GM19438 (cell line): ENCODE data around the gene MYO1G.
"Not testable (repeated sequence)": the region's sequence is repeated elsewhere in the genome, so short reads cannot be mapped to it uniquely, and the experiment has no call there.

Experiments
- ATAC-seq: cut with Tn5 transposase; IDR thresholded peaks from one replicate; pipeline ENCODE4 v1.9.1; 2021; ENCODE audit warnings: low read depth; ENCODE audit not compliant: unreplicated experiment

Gene MYO1G

DNA sequence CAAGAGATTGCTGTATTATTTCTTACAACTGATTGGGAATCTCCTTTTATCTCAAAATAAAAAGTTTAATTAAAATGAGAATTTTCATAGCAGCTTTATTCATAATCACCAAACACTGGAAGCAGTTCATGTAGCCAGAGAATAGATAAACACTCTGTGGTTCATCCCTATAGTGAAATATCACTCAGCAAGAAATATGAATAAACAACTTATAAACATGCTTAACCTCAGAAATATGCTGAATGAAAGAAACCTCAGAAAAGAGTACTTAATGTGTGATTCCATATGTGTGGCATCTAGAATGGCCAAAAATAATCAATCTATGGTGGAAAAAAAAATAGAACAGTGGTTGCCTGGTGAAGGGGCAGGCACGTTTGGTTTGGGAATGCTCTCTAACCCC lies 33.3 kb downstream of the MYO1G start:
- ATAC-seq: no peak

DNA sequence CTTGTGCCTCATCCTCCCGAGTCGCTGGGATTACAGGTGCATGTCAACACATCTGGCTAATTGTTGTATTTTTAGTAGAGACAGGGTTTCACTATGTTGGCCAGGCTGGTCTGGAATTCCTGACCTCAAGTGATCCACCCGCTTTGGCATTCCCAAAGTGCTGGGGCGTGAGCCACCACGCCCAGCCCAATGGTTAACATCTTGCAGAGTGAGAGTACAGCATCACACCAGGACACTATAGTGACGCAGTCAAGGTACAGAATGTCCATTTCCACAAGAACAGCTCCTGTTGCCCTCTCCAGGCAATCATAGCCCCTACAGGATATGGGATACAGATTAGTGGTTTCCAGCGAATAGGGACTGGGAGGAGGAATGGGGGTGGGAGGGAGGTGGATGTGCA lies 34.0 kb downstream of the MYO1G start:
- no peak for ATAC-seq

DNA sequence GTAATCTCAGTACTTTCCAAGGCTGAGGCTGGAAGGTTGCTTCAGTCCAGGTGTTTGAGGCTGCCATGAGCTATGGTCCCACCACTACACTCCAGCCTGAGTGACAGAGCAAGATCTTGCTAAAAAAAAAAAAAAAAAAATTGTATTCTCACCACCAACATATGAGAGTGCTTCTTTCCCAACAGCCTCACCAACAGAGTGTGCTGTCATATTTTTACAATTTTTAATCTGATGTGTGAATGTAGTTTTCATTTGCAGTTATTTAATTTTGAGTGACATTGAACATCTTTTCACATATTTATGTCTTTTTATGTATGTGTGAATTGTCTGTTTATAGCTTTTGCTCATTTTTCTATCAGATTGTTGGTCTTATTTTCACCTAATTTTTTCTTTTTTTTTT lies 35.2 kb downstream of the MYO1G start:
- ATAC-seq: no peak

- no peak for ATAC-seq
Measured at GRCh38 chr7:44937426-44937825, 41.4 kb downstream of the MYO1G start.

- ATAC-seq: no peak
Measured at GRCh38 chr7:44936322-44936721, 42.5 kb downstream of the MYO1G start.

DNA sequence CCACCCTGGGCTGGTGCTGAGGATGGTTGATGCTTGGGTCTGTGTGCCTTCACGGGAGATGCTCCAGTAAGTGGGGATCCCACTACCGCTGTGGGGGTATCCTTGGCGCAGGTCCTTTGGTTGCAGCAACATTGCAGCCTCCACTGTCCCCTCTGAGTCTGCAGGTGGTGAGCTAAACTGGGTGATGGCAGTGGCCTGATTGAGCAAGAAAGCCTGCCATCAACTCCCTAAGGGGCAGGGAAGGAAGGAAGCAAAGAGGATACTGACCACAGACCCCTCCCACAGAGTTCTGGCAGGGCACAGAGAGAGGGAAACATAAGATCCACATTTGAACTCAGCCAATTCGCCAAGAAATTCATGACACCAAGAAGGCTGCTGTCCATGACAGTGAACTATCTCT lies 43.2 kb downstream of the MYO1G start:
- ATAC-seq: no peak

DNA sequence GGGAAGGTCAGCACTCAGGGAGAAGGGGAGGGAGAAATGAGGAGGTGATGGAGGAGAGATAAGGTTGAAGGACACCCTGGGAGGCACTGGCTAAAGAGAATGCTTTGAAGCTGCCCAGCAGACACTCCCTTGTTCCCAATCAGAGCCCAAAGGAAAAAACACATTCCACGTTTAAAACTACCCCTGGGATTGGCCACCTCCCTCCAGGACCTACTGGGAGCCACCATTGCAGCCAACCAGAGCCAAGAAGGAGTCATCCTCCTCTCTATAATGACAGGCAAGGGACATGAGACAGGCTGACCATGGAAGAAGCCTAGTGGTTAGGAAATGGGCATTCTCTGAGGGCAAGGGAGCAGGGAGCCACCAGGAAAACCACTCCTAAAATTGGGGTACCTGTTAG lies 43.8 kb downstream of the MYO1G start:
- no peak for ATAC-seq

- ATAC-seq: not testable (repeated sequence)
Measured at GRCh38 chr7:44934510-44934909, 44.3 kb downstream of the MYO1G start.

DNA sequence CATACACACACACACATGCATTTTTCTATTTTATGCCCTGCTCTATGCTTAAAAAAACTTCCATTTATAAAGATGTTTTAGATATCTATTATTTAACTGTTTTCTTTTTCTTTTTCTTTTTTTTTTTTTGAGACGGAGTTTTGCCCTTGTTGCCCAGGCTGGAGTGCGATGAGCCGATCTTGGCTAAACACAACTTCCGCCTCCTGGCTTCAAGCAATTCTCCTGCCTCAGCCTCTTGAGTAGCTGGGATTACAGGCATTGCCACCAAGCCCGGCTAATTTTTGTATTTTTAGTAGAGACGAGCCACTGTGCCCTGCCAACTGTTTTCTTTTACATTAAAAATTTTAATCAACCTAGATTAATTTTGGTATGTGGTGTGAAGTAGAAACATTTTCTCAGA lies 47.9 kb downstream of the MYO1G start:
- ATAC-seq: no peak

- ATAC-seq: no peak
Measured at GRCh38 chr7:44922351-44922694, 56.5 kb downstream of the MYO1G start.

DNA sequence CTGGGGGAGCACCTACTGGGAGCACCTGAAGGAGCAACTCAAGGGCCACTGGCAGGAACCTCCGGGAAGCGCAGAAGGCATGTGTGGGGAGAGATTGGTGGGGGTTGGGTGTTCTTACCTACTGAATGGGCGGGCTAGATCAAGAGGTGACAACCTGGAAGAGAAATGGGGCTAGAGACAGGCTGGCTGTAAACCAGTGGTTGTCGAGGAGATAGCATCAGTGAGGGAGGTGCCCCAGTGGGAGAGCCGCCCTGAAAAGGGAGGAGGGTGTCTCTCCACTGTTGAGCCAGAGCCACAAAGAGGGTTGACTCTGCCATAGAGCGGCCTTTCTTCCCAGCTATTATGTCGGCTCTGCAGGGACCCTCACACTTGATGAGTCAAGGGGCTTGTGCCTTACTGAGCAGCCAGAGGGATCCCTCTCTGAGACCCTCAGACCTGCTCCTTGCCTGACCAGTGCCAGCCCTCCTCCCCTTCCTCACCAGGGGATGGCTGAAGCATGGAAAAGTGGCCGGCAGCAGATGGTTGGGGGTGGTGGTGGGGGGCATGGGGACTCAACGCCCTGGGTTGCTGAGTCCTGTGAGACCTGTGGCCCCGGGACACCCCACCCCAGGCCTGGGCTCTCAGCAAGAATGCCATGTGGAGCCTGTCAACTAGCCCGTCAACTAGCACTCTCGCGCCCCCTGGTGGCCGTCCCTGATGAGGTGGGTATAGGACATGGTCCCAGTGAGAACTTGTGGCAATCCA lies 57.0 kb downstream of the MYO1G start:
- peak; percentile 75 for ATAC-seq

GRCh38 chr7:44920119-44920518 lies 58.7 kb downstream of the MYO1G start:
- no peak for ATAC-seq

GRCh38 chr7:44918029-44918428 lies 60.8 kb downstream of the MYO1G start:
- no peak for ATAC-seq

- ATAC-seq: no peak
Measured at GRCh38 chr7:44917465-44917864, 61.4 kb downstream of the MYO1G start.

DNA sequence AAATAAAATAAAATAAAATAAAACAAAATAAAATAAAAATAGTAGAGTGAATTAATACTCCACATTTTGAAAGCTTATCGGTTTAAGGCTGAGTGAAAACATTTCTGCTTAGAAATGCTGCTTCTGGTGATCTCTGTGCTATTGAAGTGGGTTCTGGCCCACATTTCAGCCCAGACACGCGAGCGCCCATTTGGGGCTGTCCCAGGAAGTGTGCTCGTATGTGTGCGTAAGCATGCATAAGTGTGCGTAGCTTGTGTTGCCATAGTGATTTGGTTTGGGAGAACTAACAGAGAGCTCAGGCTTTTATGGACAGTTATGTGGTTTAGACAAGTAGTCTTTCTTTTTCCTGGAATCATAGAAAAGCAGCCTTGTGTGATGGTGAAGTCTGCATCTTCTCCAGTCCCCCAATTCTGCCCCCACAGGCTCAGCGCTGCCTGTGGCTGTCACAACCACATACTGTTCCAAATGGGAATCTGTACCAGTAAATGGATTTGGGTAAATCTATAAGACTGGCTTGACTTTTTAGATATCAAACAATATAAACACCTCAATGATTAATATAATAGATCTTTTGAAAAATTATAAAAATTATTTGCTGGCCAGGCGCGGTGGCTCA lies 63.7 kb downstream of the MYO1G start:
- no peak for ATAC-seq

DNA sequence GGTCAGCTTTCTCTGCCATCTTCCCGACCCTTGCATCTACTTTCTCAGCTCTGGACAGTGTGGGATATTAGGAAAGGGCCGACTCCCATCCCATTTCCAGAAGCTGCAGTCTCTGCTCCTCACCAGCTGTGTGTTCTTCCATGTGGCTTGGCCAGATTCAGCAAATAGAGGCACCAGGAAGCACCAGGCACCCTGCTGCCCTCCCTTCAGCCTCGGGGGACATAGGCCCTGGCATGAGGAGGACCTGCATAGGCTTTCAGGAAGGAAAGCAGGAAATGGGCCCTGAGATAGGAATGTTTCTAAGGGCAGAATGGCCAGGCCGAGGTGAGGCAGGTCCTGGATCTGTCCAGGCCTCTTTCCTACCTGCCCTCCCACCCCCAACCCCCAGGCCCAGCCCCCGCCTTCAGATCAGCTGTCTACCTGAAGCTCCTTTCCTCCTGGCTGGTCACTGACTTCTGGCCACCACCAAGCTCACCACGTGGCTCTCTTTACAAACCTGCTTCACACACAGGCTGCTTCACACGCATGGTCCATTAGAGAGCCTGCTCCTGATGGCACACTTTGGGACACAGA lies 66.0 kb downstream of the MYO1G start:
- no peak for ATAC-seq
